ENCODE results near the gene CPS1. TPM values are rescaled to one million over a fixed set of nuclear protein-coding genes. Genes with fewer than 3 reads are reported as not detected.

Gene CPS1
- total RNA-seq, 1 experiment from 2014 or later, result 0.62 TPM

DNA sequence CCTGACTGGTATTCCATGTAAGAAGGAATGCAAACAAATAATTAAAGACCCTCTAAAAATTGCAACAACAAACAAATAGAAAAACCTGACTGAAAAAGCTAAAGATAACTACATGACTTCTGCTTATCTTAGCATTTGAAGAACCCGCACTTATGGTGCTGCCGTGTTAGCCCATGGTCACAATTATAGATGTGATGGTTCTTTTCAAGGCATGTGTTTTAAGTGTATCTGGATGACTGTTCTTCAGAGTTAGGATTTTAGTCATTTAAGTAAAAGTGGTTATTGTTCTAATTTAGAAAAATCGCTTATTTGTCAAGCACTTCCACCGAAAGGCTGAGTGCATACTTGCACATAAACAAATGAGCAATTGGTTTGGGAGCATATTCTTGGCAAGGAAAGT lies 77.3 kb downstream of the CPS1 start:
- CTCF ChIA-PET, result no interaction called here
- no peaks in the 10 kb centered on the region for H3K27me3 ChIP-seq (replicated peaks; ENCODE audit: insufficient read depth, low read depth, low read length, poor library complexity)
- peaks cover 17% of the 10 kb centered on the region for H3K4me1 ChIP-seq (ENCODE audit: insufficient read depth, low read length, poor library complexity, severe bottlenecking)
- POLR2A ChIA-PET (ENCODE audit: low non-redundant PET), result no interaction called here
- no peaks in the 10 kb centered on the region for H3K36me3 ChIP-seq (ENCODE audit: insufficient read depth, low read length, poor library complexity, severe bottlenecking)
- H3K4me3 ChIP-seq (ENCODE audit: low read depth, low read length, poor library complexity, severe bottlenecking), result no peak overlapping the region
- no peak for TF ChIP-seq EZH2 (IDR thresholded peaks at IDR 0.05; ENCODE audit: borderline replicate concordance, low read depth, low read length, poor library complexity, severe bottlenecking)
- TF ChIP-seq, protein P1, sequence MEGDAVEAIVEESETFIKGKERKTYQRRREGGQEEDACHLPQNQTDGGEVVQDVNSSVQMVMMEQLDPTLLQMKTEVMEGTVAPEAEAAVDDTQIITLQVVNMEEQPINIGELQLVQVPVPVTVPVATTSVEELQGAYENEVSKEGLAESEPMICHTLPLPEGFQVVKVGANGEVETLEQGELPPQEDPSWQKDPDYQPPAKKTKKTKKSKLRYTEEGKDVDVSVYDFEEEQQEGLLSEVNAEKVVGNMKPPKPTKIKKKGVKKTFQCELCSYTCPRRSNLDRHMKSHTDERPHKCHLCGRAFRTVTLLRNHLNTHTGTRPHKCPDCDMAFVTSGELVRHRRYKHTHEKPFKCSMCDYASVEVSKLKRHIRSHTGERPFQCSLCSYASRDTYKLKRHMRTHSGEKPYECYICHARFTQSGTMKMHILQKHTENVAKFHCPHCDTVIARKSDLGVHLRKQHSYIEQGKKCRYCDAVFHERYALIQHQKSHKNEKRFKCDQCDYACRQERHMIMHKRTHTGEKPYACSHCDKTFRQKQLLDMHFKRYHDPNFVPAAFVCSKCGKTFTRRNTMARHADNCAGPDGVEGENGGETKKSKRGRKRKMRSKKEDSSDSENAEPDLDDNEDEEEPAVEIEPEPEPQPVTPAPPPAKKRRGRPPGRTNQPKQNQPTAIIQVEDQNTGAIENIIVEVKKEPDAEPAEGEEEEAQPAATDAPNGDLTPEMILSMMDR (conservative IDR thresholded peaks at IDR 0.05; ENCODE audit: low read depth, low read length), result no peak
- H3K27ac ChIP-seq (ENCODE audit: low read depth, low read length, poor library complexity, severe bottlenecking), result no peak overlapping the region
- no peak for DNase-seq (ENCODE audit: low spot score)
- BruUV-seq (replicated peaks), result no TSS peak
- intact Hi-C loops (cut with micrococcal nuclease; ENCODE audit: unreplicated experiment), result no loop called here
- H3K9me3 ChIP-seq (ENCODE audit: low read depth, low read length, poor library complexity, severe bottlenecking), result no peaks in the 10 kb centered on the region

DNA sequence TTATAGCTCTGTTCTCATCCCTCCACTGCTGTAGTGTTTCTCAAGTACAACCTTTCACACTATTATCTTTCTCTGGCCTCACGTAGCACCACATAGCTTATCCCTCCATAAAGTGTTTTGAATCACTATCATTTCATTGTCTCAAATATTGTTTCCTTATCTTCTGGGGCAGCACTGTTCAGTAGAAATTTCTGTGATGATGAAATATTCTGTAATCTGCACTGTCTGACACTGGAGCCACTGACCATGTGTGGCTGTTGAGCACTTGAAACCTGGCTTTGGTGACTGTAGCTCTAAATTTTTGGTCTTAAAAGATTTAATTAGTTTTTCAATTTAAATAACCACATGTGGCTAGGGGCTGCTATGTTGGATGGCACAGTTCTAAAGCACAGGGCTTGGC lies 78.9 kb downstream of the CPS1 start:
- Histone ChIP-seq H3K4me3 (ENCODE audit: low read depth, low read length, poor library complexity, severe bottlenecking) (no peak overlapping the region), H3K4me1 (ENCODE audit: insufficient read depth, low read length, poor library complexity, severe bottlenecking) (peaks cover 16% of the 10 kb centered on the region), H3K9me3 (ENCODE audit: low read depth, low read length, poor library complexity, severe bottlenecking) (no peaks in the 10 kb centered on the region), H3K36me3 (ENCODE audit: insufficient read depth, low read length, poor library complexity, severe bottlenecking) (no peaks in the 10 kb centered on the region), H3K27me3 (replicated peaks; ENCODE audit: insufficient read depth, low read depth, low read length, poor library complexity) (no peaks in the 10 kb centered on the region), H3K27ac (ENCODE audit: low read depth, low read length, poor library complexity, severe bottlenecking) (no peak overlapping the region)
- intact Hi-C loops (cut with micrococcal nuclease; ENCODE audit: unreplicated experiment), result no loop called here
- TF ChIP-seq EZH2 (IDR thresholded peaks at IDR 0.05; ENCODE audit: borderline replicate concordance, low read depth, low read length, poor library complexity, severe bottlenecking), result no peak
- TF ChIP-seq, protein P1 (conservative IDR thresholded peaks at IDR 0.05; ENCODE audit: low read depth, low read length), result no peak
- no TSS peak for BruUV-seq (replicated peaks)
- CTCF ChIA-PET, result no interaction called here
- no peak for DNase-seq (ENCODE audit: low spot score)
- POLR2A ChIA-PET (ENCODE audit: low non-redundant PET), result no interaction called here

DNA sequence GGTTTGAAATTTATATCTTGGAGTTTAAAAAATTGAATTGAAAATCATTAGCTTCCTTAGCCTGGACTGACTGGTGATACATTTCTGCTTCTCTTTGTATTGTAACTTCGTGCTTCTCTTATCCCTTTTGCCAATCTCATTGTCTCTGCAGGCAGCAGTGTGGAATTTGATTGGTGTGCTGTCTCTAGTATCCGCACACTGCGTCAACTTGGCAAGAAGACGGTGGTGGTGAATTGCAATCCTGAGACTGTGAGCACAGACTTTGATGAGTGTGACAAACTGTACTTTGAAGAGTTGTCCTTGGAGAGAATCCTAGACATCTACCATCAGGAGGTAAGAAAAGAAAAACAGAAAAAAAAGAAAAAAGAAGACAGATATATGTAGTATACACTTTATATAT lies 85.9 kb downstream of the CPS1 start:
- Histone ChIP-seq H3K4me3 (ENCODE audit: low read depth, low read length, poor library complexity, severe bottlenecking) (no peak overlapping the region), H3K9me3 (ENCODE audit: low read depth, low read length, poor library complexity, severe bottlenecking) (no peaks in the 10 kb centered on the region), H3K36me3 (ENCODE audit: insufficient read depth, low read length, poor library complexity, severe bottlenecking) (no peaks in the 10 kb centered on the region), H3K27me3 (replicated peaks; ENCODE audit: insufficient read depth, low read depth, low read length, poor library complexity) (no peaks in the 10 kb centered on the region), H3K4me1 (ENCODE audit: insufficient read depth, low read length, poor library complexity, severe bottlenecking) (no peaks in the 10 kb centered on the region), H3K27ac (ENCODE audit: low read depth, low read length, poor library complexity, severe bottlenecking) (no peak overlapping the region)
- no peak for TF ChIP-seq EZH2 (IDR thresholded peaks at IDR 0.05; ENCODE audit: borderline replicate concordance, low read depth, low read length, poor library complexity, severe bottlenecking)
- TF ChIP-seq, protein P1 (conservative IDR thresholded peaks at IDR 0.05; ENCODE audit: low read depth, low read length), result no peak
- intact Hi-C loops (cut with micrococcal nuclease; ENCODE audit: unreplicated experiment), result no loop called here
- DNase-seq (ENCODE audit: low spot score), result no peak
- CTCF ChIA-PET, result no interaction called here
- POLR2A ChIA-PET (ENCODE audit: low non-redundant PET), result no interaction called here
- no TSS peak for BruUV-seq (replicated peaks)

All from A673 (cell line).